Mesenchymal stem cell (in vitro differentiated cells and primary cell): ENCODE data around the gene MCEE.
A peak's percentile ranks its signal among the peaks of the same experiment; 100 is the strongest.

Experiments
- DNase-seq: peaks from one replicate; pipeline ENCODE4 v3.0.0-alpha.2; 2013
- H2AFZ ChIP-seq: one replicate; pipeline ENCODE4 v1.6.1; 2013; ENCODE audit warnings: low read depth, mild to moderate bottlenecking, control low read depth, inconsistent platforms, low read length, moderate library complexity
- H2AK5ac ChIP-seq: 2 replicates; pipeline ENCODE4 v1.6.1; 2013; ENCODE audit warnings: low read length, moderate library complexity, mild to moderate bottlenecking, inconsistent platforms; ENCODE audit not compliant: severe bottlenecking
- H2BK120ac ChIP-seq: one replicate; pipeline ENCODE4 v1.6.1; 2013; ENCODE audit warnings: low read depth, mild to moderate bottlenecking, inconsistent platforms, low read length, moderate library complexity
- H2BK12ac ChIP-seq, 2 experiments: one replicate each; pipeline ENCODE4 v1.6.1; 2013; ENCODE audit warnings: inconsistent platforms in 2 of 2, low read length in 2 of 2, mild to moderate bottlenecking in 2 of 2, moderate library complexity in 2 of 2, control low read depth in 1 of 2
- H2BK15ac ChIP-seq: one replicate; pipeline ENCODE4 v1.6.1; 2013; ENCODE audit warnings: mild to moderate bottlenecking, low read depth, inconsistent platforms; ENCODE audit not compliant: poor library complexity, severe bottlenecking
- H2BK5ac ChIP-seq: 2 replicates; pipeline ENCODE4 v1.6.1; 2013; ENCODE audit warnings: low read depth, mild to moderate bottlenecking, low read length, control low read depth, inconsistent platforms; ENCODE audit not compliant: poor library complexity, severe bottlenecking
- H3K14ac ChIP-seq, 2 experiments: one replicate each; pipeline ENCODE4 v1.6.1; 2013; ENCODE audit warnings: inconsistent platforms in 2 of 2, low read length in 2 of 2, control low read depth in 1 of 2, mild to moderate bottlenecking in 1 of 2, moderate library complexity in 1 of 2
- H3K18ac ChIP-seq, 2 experiments: one replicate each; pipeline ENCODE4 v1.6.1; 2013; ENCODE audit warnings: inconsistent platforms in 2 of 2, low read length in 2 of 2, control low read depth in 1 of 2, low read depth in 1 of 2, mild to moderate bottlenecking in 1 of 2
- H3K23ac ChIP-seq, 2 experiments: one replicate each; pipeline ENCODE4 v1.6.1; 2013; ENCODE audit warnings: inconsistent platforms in 2 of 2, low read length in 2 of 2, mild to moderate bottlenecking in 2 of 2, moderate library complexity in 2 of 2, control low read depth in 1 of 2
- H3K27ac ChIP-seq: 2 replicates; pipeline ENCODE4 v1.5.1; 2013; ENCODE audit warnings: mild to moderate bottlenecking, moderate library complexity, low read length, control low read depth, inconsistent platforms; ENCODE audit not compliant: poor library complexity, severe bottlenecking
- H3K27me3 ChIP-seq, 2 experiments: 2 replicates each; pipeline versions ENCODE4 v1.6.1 to v1.7.0; 2013; ENCODE audit warnings: low read length in 2 of 2, mild to moderate bottlenecking in 2 of 2, moderate library complexity in 2 of 2, control low read depth in 1 of 2, inconsistent platforms in 1 of 2; ENCODE audit not compliant: control insufficient read depth in 1 of 2, insufficient read depth in 1 of 2
- H3K36me3 ChIP-seq, 2 experiments: 2 replicates each; pipeline versions ENCODE4 v1.6.1 to v1.7.0; 2013; ENCODE audit warnings: low read length in 2 of 2, control low read depth in 1 of 2, inconsistent platforms in 1 of 2, low read depth in 1 of 2, mild to moderate bottlenecking in 1 of 2; ENCODE audit not compliant: insufficient read depth in 2 of 2, control insufficient read depth in 1 of 2
- H3K4ac ChIP-seq, 2 experiments: one replicate each; pipeline ENCODE4 v1.6.1; 2013; ENCODE audit warnings: inconsistent platforms in 2 of 2, low read length in 2 of 2, mild to moderate bottlenecking in 2 of 2, moderate library complexity in 2 of 2, control low read depth in 1 of 2, low read depth in 1 of 2
- H3K4me1 ChIP-seq: 2 replicates; pipeline ENCODE4 v1.6.1; 2013; ENCODE audit warnings: low read depth, low read length, control low read depth; ENCODE audit not compliant: control insufficient read depth, insufficient read depth
- H3K4me2 ChIP-seq: 2 replicates; pipeline ENCODE4 v1.6.1; 2013; ENCODE audit warnings: low read length, mild to moderate bottlenecking, inconsistent platforms; ENCODE audit not compliant: poor library complexity, severe bottlenecking
- H3K4me3 ChIP-seq, 2 experiments: 2 replicates each; pipeline versions ENCODE4 v1.5.1 to v1.7.0; 2013; ENCODE audit warnings: low read length in 2 of 2, mild to moderate bottlenecking in 2 of 2, control low read depth in 1 of 2, low read depth in 1 of 2; ENCODE audit not compliant: insufficient read depth in 1 of 2
- H3K79me1 ChIP-seq: replicated peaks from 2 replicates; pipeline ENCODE4 v1.6.1; 2013; ENCODE audit warnings: mild to moderate bottlenecking, control low read depth, low read length, inconsistent platforms; ENCODE audit not compliant: poor library complexity, severe bottlenecking
- H3K9ac ChIP-seq: 2 replicates; pipeline ENCODE4 v1.7.0; 2013; ENCODE audit warnings: mild to moderate bottlenecking, low read length, moderate library complexity
- H3K9me3 ChIP-seq: 2 replicates; pipeline ENCODE4 v1.7.0; 2013; ENCODE audit warnings: mild to moderate bottlenecking, low read length; ENCODE audit not compliant: control insufficient read depth
- H4K8ac ChIP-seq: one replicate; pipeline ENCODE4 v1.6.1; 2013; ENCODE audit warnings: inconsistent platforms, mild to moderate bottlenecking, low read length, moderate library complexity
- H4K91ac ChIP-seq: one replicate; pipeline ENCODE4 v1.6.1; 2013; ENCODE audit warnings: mild to moderate bottlenecking, low read length, inconsistent platforms
- WGBS: methylation state at CpG from one replicate; pipeline ENCODE4 v1.1.7; 2013; ENCODE audit warnings: mixed read lengths; 5-methylcytosine and 5-hydroxymethylcytosine counted together

Gene MCEE

DNA sequence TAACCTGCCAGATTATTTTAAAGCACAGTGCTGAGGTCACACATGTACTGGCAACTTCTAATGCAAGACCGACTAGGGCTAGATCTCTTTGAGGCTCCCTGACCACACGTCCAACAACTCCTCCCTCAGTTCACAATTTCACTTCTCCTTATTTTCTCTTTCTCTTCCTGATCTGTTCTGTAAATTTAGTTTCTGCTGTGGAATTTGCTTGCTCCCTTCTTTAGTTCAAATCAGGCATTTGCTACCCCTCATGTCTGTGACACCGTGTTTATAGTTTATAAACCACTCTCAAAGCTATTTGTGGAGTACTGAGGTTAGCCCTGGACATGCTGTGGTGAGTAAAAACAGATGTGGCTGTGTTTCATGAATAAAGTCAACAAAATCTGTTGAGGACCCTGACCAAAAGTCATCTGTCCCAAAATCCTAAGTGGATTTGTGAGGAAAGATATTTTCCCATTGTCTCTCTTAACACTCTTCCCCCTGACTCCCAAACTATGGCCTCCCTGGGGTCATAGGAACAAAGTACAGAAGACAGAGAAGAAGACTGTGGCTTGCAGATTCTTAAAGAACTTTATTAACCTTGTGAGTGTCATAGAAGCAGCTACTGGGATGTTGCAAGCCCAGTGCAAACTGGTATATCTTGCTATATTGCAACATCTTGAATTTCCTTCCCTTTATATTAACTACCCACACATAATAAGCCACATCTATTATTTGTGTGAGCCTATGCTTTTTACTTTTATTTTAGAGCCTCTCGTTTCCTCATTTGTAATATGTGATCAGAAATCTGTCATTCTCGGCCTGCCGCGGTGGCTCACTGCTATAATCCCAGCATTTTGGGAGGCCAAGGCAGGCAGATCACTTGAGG is 65.0 kb downstream of the MCEE start:
- H2BK12ac ChIP-seq, result no peak overlapping the region
- DNase-seq, result peak; percentile 83
- no peak overlapping the region for H3K23ac ChIP-seq
- H3K9ac ChIP-seq, result no peak overlapping the region
- H3K18ac ChIP-seq, result peak overlapping the region in 1 of 2 experiments; percentile 16
- H3K4me2 ChIP-seq, result no peak overlapping the region
- H3K4me1 ChIP-seq, result peaks cover 5% of the 10 kb centered on the region
- WGBS, result 70% methylated on average over 6 of the region's 7 CpGs
- H2BK120ac ChIP-seq, result no peak overlapping the region
- no peak overlapping the region for H2BK5ac ChIP-seq
- no peak overlapping the region for H2BK15ac ChIP-seq
- H3K79me1 ChIP-seq, result peaks cover 2% of the 10 kb centered on the region
- no peaks in the 10 kb centered on the region for H3K36me3 ChIP-seq
- no peak overlapping the region for H4K91ac ChIP-seq
- H3K4me3 ChIP-seq, result no peak overlapping the region
- no peak overlapping the region for H4K8ac ChIP-seq
- H3K14ac ChIP-seq, result no peak overlapping the region
- no peak overlapping the region for H3K27ac ChIP-seq
- no peaks in the 10 kb centered on the region for H3K9me3 ChIP-seq
- H3K4ac ChIP-seq, result peak overlapping the region in 1 of 2 experiments; percentile 27
- H3K27me3 ChIP-seq, result peaks cover 10 to 32% of the 10 kb centered on the region in 2 experiments
- no peak overlapping the region for H2AFZ ChIP-seq
- H2AK5ac ChIP-seq, result no peak overlapping the region

DNA sequence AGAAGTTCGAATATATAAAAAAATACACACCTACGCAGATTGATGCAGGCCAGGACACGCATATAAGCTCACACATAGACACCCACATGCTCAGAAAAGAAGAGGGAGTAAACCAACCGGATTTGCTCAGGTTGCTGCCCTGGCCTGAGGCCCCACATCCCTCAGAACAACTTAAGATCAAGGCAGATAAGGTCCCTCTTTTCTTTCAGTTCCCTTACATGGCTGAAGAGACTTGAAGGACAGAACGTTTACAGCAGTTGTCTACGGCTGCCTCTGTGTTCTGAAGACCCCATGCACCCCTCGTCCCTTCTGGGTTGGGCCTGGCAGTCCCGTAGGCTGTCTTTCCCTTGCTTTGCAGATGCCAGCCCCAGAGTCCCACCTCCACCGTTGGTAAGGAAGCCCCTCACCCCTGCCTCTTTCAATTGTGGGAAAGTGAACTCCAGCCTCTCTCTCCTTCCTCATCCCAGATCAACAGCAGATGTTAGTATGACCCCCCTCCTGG is 65.9 kb downstream of the MCEE start:
- no peak overlapping the region for H3K4me3 ChIP-seq
- no peak for DNase-seq
- H3K9ac ChIP-seq, result no peak overlapping the region
- peak overlapping the region; percentile 0 for H2BK120ac ChIP-seq
- no peaks in the 10 kb centered on the region for H3K79me1 ChIP-seq
- no peaks in the 10 kb centered on the region for H3K9me3 ChIP-seq
- no peak overlapping the region for H2AFZ ChIP-seq
- 69% methylated on average over 9 of the region's 9 CpGs for WGBS
- H2AK5ac ChIP-seq, result no peak overlapping the region
- peak overlapping the region; percentile 3 to 27 for H3K4ac ChIP-seq
- no peak overlapping the region for H2BK15ac ChIP-seq
- H4K8ac ChIP-seq, result peak overlapping the region; percentile 41
- H3K27ac ChIP-seq, result no peak overlapping the region
- H4K91ac ChIP-seq, result no peak overlapping the region
- H3K36me3 ChIP-seq, result no peaks in the 10 kb centered on the region
- no peak overlapping the region for H3K23ac ChIP-seq
- peak overlapping the region; percentile 7 to 79 for H2BK12ac ChIP-seq
- H3K4me2 ChIP-seq, result no peak overlapping the region
- H3K27me3 ChIP-seq, result peaks cover 10 to 38% of the 10 kb centered on the region in 2 experiments
- no peak overlapping the region for H3K14ac ChIP-seq
- peak overlapping the region; percentile 3 to 16 for H3K18ac ChIP-seq
- H3K4me1 ChIP-seq, result peaks cover 3% of the 10 kb centered on the region
- H2BK5ac ChIP-seq, result no peak overlapping the region

DNA sequence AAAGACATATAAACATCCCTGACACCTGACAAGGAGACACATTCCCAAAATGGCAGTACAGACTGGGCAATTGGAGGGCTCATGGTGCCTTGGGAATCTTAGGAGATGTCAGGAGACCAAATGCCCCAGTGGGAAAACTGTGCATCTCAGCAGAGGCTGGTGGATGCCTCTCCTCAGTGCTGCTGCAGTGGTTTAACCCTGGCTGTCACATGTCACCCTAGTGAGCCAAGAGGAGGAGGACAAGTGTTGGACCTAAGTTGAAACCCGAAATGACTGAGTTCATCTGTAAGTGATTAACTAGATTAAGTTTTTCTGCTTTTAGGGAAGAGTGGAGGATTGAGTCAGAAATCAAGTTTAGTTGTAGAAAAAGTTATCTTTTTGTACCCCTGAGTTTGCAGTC is 66.8 kb downstream of the MCEE start:
- Histone ChIP-seq H3K4me2 (no peak overlapping the region), H3K27me3 (peaks cover 10 to 46% of the 10 kb centered on the region in 2 experiments), H3K23ac (no peak overlapping the region), H4K91ac (no peak overlapping the region), H3K36me3 (no peaks in the 10 kb centered on the region), H3K9me3 (no peaks in the 10 kb centered on the region), H3K79me1 (no peaks in the 10 kb centered on the region), H3K4me3 (no peak overlapping the region), H2BK120ac (no peak overlapping the region), H3K14ac (no peak overlapping the region), H3K4me1 (peaks cover 3% of the 10 kb centered on the region), H3K4ac (no peak overlapping the region), H2BK12ac (no peak overlapping the region), H3K9ac (no peak overlapping the region), H2BK5ac (no peak overlapping the region), H2BK15ac (no peak overlapping the region), H2AK5ac (no peak overlapping the region), H3K18ac (no peak overlapping the region), H4K8ac (no peak overlapping the region), H3K27ac (no peak overlapping the region), H2AFZ (no peak overlapping the region)
- WGBS, result 86% methylated on average over 1 of the region's 1 CpG
- DNase-seq, result no peak

DNA sequence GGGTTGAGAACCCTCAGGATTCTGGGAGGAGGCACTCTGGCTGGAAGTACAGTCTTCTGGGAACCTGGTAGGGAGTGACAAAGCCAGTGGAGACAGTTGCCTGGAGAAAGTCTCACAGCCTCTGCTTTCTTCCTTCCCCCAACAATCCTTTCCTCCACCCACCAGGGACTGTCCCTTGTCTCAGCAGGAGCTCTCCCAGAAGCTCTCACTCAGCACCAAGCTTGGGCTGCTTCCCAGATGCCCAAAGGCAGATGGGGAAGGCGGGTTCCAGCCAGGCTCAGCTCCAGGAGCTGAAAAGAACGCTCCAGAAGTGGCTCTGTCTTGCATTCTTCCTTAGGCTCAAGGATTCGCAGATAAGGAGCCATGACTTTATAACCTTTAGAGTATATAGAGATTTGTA is 69.2 kb downstream of the MCEE start:
- Histone ChIP-seq H3K4me2 (no peak overlapping the region), H2AFZ (no peak overlapping the region), H3K4me3 (no peak overlapping the region), H3K18ac (no peak overlapping the region), H3K9me3 (no peaks in the 10 kb centered on the region), H3K27me3 (peaks cover 12 to 50% of the 10 kb centered on the region in 2 experiments), H2BK5ac (no peak overlapping the region), H2AK5ac (no peak overlapping the region), H4K91ac (no peak overlapping the region), H3K23ac (no peak overlapping the region), H3K27ac (no peak overlapping the region), H2BK120ac (no peak overlapping the region), H2BK12ac (no peak overlapping the region), H3K36me3 (no peaks in the 10 kb centered on the region), H3K79me1 (no peaks in the 10 kb centered on the region), H4K8ac (no peak overlapping the region), H3K9ac (no peak overlapping the region), H3K4ac (no peak overlapping the region), H3K14ac (no peak overlapping the region), H3K4me1 (no peaks in the 10 kb centered on the region), H2BK15ac (no peak overlapping the region)
- no peak for DNase-seq
- WGBS, result 54% methylated on average over 2 of the region's 3 CpGs
